Inflammatory macrophage treated with lipopolysaccharide for 4 hours (primary cell): ENCODE results near the gene SPOP.

Source experiments
- DNase-seq: peaks from one replicate; pipeline ENCODE4 v3.0.0-alpha.2; 2020

Gene SPOP

DNA sequence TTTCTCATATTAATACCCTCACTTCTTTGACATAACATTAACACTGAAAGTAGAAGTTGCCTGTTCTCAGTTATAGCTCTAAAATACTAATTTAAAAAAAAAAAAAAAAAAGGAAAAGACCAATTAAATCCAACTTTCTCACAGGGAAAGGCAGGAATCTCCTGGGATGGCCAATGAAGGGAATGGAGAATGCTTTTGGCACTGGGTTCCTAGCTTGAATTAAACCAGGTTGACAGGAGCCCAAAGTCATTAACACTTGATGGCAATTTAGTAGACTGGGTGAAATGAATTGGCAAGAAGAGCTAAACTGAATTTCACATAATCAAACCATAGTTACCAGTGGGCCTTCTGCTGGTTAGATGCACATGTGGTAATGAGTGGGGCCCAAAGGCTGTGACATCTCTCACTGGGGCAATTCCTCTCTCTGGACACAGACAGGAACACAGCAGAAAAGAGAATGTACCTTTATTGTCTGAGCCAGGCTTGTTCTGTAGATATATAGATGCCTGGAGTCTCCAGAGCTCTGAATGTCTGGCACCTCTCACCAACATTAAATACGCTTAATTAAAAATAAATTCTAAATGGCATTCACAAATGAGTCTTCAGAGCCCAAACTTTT is 64.6 kb downstream of the SPOP start:
- no peak for DNase-seq

DNA sequence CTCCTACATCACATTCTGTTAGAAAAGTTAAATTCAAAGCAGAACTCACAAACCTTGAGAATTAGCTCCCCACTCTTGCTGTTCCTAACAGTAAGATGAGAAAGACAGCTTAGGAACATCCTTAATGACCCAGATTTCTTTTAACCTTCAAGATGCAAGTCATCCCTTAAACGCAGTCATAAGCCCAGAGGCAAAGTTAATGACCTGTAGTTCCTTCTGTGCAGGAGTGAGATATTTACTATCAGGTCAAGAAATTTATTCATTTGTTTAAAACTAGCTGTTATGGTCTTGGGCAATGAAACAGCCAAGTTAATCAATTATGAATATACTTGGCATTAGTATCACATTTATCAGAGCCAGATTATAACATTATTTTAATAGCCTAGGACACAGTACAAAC is 65.2 kb downstream of the SPOP start:
- no peak for DNase-seq

DNA sequence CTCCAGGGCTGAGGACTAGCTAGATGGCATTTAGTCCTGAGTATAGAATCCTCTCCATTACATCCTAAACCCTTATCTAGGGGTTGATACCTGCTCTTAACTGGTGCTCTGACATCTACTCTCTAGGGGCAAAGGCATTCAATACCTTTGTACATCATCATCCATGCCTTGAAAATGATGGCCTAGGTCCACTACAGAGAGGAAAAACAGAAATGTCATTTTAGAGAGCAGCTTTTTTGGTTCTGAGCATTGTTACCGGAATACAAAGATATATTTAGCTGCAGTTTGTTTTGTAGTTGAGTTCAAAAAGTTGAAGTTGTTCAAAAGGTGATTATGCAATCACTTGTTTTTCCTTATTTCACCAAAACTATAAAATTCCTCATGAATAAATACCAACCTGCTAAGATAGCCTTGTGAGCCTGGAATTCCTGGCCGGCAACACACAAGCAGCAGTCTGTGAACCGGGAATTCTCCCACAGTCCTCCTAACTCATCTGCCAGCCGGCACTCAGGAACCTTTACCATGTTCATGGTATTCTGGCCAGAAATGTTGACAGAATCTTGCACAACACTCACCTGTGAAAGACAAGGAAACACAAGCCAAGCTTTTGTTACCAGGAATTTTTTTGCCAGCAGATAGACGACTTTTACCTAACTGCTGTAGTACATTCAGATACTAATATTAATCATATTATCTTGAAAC is 66.9 kb downstream of the SPOP start:
- DNase-seq: no peak

DNA sequence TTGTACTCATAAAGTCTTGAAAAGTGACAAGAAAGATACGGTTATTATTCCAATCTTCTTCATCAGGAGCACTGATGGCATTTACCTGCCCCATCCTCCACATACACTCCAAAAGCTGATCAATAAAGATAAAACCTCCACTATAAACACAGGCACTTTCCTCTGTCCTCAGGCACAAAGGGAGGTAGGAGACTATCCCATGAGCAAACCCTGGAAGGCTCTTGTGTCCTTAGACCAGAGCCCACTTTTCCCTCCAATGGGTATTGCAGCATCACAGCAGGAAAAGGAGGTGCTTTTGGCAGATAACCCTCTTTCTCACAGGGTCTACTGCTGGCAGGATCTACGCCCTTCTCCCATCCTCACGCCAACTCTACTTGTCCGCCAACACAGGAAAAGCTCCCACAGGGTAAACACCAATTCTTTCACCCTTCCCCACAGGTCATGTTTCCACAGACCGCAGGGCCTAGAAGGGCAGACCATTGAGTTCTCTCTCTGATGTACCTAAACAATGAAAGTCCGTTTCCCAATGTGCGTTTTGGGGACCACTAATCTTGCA is 73.5 kb downstream of the SPOP start:
- DNase-seq: no peak

DNA sequence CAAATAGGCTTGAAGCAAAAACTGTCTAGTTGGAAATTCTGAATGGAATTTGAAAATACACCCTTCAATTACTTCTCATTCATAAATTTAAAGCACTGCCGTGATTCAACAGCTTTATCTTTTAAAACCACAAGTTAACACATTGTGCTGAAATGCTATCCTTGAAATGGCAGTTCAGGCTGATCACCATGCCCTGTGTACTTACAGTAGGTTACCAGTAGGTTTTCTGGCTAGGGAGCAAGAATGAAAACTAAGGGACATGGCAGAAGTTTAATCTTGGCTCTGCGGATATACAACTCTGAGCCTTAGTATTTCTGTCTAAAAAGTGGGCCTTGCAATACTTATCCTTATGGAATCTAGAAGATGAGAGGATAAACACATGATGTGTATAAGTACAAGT is 74.2 kb downstream of the SPOP start:
- DNase-seq: no peak

DNA sequence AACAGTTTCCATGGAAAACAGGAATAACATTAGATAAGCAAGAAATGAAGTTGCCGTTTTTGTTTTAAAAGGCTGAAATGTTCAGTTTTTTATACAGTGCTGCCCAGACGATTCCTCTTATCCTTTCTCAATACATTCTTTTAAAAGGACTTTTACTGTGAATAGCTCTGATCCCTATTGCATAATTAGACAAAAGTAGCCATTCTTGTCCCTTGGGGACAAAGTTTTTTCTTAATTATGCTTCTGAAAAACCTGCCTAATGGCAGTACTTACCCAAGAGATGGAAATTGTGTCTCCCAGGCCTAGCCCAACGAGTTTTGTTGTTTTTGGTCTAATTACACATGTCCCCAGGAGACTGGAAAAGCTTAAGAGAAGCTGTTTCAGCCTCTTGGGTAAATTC is 74.7 kb downstream of the SPOP start:
- DNase-seq: no peak

DNA sequence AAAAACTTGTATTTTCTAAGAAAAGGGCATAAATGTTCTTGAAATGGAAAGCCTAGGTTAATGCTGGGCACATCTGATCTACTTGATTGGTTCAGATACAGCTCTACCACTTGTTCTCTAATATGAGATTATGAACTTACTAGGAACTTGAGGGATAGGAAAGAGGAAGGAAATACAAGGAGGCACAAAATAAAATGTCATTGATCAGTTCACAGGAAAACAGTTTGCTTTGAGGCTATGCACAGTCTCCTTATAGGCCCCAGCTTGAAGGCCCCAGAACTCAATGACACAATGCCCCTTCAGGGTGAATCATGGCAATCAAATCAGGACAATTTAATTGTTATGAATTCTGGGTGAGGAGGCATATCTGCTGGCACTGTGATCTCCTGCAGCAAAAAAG is 75.1 kb downstream of the SPOP start:
- DNase-seq: no peak

DNA sequence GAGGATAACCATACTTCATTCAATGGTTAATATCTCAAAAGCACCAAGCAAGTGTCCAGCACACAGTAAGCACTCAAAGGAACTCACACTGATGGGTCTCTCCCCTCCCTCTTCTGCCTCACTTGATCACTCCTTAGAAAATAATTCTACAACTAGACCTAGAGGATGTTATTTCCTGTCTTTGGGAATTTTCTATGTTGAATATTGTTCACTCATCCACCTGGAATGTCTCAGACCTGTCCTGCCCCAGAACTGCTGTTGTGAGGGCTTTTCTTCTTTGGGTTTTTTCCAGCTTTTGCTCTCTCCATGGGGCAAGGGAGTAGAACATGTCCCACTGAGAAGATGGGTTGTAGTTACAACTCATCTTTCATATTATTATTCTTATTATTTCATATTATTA is 76.9 kb downstream of the SPOP start:
- no peak for DNase-seq

DNA sequence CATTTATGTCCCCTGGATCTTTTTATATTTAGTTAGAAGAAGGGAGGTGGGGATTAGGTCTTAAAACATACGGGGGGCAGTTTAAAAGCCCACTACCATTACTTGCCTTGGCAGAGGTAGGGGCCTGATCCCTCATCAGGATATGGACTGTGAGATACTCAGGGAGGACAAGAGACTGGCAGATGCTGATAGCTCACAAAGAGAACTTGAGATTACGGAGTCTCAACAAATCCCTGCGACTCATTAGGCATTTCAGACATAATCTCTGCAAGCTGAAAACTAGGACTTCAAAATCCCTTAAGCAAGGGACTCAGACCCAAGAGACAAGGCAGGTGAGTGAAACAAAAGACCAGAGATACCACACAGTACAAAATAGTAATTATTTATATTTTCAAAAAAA is 79.0 kb downstream of the SPOP start:
- no peak for DNase-seq

DNA sequence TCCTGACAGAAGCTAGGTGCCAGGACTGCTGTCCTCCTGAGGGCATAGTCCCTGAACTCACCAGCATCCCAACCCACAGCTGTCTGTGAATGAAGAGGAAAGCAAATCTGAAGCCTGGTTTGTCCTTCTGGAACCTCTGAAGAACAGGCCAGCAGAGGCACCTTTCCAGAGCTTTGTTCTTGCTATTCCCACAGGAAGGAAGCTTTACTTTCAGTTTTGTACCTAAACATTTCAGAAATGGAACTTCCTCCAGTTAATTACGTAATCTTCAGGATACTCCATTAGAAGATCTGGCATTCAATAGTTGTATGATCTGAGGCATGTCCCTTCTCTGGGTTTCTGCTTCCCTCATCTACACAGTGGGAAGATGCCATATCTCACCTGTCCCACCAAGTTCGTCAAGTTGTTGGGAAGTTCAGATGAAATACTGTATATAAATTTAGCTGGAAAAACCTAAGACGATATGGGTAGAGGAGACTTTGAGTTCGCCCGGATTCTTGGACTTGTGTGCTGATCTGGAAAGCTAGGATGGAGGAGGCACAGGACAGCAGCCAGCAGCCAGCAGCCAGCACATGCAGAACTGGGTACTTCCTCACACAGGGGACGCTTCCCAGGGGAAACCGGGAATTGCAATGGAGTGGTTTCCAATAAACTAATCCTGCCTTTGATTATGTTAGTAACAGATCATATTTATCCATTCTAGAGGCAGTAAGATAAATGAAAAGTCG is 79.8 kb downstream of the SPOP start:
- DNase-seq: peak; percentile 30

DNA sequence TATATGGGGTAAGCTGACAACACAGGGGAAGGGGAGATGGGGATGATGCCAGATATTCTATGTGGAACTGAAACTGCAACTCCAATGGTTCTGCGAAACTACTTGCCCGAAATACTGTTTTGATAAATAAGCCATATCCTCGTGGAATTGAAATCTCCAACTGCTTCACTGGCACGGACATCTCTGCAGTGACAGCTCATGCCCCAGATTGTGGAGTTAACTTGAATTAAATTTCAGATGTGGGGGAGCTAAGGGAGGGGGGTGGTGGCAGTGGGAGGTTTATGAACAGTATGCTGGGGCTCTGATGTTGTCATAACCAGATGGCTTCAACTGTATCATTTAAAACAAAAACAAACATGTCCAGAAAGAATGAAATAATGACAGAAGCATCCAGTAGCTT is 80.5 kb downstream of the SPOP start:
- no peak for DNase-seq

DNA sequence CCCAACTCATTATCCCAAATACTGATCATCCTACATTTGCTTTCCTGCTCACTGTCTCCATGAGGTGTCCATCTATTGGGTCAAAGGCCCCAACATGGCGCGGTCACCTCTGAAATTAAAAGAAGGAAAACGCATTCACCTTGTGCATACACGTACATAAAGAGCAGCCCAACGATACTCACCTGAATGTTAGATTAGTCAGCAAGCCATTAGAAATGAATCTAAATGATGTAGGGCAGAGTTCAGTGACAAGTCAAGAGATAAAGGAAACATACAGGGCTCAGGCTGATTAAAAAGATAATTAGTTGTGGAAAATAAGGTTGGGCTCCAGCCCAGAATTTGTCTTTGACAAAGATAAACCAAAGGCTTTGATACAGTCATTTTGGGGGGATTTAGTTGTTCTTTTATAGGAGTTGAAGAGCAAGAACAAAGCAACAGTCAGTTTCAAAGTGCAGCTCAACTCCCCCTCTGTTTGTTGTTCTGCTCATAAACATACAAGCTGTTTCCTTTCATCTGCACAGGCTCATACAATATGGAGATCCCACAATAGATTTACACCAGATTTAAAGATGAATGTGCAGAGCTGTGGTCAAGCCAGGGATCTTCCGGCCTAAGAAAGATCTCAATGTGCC is 81.2 kb downstream of the SPOP start:
- DNase-seq: no peak

DNA sequence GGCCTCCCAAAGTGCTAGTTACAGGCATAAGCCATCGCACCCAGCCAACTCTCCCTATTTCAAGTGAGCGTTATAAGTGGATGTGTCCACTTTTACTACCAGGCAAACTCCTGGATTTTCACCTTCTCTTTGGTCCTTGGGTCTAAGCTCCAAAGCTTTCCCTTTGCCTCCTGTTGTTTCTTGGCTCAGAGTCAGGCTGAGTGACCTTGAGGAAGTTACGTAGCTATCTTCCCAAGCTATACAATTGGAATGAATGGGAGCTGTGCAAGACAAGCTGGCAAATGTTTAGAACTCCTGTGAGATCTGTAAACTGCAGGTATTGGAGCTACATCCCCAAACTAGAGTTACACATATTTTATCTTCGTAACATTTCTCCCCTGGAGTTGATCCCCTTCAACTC is 81.9 kb downstream of the SPOP start:
- no peak for DNase-seq

DNA sequence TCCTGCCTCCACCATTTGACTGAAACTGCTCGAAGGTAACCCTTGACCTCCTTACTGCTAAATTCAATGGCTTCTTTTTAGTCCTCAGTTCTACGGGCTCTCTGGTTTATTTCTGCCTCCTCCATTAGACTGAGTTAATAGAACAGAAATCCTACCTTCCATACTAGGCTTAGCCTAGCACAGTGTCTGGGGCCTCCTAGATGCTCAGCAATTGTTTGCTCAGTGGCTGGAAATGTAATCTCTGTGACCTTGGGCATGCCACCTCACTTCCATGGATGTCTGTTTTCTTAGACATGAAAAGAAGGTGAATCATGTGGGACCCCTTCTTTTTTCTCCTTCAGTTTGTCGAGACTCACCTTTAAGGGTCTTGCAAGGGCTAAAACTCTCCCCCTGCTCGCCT is 82.6 kb downstream of the SPOP start:
- no peak for DNase-seq

DNA sequence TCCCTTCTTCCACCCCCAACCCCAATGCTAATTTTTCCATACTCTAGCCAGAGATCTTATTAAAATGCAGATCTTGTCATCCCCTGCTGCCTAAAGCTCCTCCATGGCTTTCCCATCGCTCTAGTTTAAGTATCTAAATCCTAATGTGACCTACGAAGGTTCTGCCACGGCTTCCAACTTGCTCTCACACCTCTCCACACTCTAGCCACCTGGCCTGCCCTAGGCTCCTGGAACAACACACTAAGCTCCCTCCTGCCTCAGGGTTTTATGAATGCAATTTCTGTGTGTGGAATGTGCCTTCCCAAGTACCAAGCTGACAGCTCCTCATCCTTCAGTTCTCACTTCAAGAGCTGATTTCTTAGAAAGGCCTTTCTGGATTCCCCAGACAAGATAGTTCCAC is 85.6 kb downstream of the SPOP start:
- DNase-seq: no peak

DNA sequence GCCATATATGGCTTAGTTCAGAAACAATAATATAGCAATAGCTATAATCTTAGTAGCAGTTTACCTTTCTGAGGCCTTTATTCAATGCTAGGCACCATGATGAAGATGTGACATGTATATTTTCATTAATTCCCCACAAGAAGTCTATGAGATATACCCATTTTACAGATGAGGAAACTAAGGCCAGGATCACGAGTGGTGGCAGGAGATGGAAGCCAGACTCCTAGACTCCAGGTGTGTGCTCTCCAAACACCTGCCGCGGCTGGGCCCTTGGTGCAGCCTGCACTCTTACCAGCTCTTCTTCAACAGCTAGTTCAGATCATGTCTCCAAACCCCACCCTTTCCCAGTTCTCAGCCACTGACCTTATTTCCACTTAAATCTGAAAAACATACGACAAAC is 87.0 kb downstream of the SPOP start:
- DNase-seq: no peak

DNA sequence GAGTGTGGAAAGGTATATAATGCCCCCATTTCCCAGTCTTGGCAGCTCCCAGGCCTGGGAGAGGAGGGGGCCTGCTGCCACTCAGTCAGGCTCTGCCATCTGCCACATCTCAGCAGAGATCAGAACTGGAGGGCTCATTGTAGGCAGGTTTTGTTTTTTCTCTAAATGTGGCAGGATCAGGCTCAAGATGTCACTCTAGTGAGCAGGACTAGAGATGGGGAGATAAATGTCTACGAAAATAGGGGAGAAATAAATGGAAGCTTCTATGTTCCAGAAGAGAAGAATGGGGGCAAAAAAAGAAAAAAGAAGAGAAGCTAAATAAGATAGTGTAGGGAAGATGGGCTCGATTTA is 88.3 kb downstream of the SPOP start:
- DNase-seq: no peak

DNA sequence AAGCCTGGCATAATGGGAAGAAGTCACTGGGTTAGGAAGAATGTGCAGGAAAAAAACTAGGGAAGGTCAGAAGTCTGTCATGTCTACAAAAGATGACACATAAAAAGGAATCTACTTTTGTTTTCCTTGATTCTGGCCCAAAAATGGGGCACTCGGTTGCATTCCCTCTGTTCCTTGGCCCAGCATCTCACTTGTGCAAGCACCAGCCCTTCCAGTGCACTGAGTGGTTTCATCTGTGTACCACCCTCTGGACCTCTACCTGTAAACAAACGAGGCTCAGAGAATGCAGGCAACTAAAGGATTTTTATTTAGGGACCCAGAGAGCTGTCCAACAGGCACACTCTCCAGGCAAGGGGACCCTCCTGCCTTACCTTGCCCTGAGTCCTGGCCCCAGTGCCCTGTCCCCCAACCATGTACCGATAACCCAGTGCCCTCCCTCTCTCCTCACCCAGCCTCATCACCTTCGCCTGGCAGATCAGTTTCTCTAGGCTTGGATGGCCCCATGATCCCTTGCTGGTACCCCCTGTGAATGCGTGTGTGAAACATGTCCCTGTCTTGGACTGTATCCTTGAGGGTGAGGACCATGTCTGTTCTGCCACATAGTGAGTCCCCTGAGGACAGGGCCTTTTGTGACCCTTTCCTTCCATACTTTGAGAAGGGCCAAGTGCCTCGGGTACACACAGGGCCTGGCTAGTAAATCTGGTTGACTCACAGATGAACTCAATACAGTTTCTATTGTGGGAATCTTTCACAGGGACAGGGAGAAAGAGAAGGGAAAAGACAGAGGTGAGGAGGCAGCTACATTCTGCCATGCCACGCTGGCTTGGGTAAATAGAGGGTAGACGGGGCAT is 88.9 kb downstream of the SPOP start:
- DNase-seq: no peak

DNA sequence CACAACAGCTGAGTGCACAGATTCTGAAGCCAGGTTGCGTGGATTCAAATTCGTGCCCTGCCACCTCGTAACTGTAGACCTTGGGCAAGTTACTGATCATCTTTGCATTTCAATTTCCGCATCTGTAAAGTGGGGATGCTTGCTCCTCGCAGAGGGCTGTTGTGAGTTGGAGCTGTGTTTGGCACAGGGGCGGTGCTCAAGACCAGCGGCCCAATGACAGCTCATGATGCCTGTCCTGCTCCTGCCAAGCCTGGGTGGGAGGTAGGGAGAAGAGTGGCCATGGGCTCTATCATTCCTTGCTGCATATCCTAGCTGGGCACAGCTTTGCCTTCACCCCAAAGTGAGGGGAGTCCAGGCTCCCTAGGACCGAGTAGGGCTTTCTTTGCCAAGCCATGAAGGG is 89.6 kb downstream of the SPOP start:
- DNase-seq: no peak

DNA sequence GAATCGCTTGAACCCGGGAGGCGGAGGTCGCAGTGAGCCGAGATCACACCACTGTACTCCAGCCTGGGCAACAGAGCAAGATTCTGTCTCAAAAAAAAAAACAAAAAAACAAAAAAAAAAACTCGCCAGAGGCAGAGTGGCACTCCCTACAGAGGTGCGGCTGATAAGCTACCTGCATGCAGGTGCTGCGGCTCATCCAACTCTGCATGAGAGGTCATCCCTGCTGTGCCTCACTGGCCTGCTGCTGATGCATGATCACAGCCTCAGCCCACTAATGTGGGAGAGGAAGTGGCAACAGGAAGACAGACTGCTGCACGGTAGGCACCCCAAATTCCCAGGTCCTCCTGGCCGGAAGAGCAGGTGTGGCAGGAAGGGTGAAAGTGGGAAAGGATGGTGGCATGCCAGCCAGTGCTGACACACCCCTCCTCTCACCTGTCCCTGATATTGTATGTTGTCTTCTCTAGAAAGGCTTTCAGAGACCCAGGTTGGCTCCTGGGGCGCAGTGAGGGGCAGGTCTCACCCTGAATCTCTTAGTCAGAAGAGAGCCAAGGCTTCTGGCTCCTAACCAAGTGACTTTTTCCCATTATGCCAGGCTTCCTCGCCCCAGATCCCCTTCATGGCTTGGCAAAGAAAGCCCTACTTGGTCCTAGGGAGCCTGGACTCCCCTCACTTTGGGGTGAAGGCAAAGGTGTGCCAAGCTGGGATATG is 90.4 kb downstream of the SPOP start:
- no peak for DNase-seq

DNA sequence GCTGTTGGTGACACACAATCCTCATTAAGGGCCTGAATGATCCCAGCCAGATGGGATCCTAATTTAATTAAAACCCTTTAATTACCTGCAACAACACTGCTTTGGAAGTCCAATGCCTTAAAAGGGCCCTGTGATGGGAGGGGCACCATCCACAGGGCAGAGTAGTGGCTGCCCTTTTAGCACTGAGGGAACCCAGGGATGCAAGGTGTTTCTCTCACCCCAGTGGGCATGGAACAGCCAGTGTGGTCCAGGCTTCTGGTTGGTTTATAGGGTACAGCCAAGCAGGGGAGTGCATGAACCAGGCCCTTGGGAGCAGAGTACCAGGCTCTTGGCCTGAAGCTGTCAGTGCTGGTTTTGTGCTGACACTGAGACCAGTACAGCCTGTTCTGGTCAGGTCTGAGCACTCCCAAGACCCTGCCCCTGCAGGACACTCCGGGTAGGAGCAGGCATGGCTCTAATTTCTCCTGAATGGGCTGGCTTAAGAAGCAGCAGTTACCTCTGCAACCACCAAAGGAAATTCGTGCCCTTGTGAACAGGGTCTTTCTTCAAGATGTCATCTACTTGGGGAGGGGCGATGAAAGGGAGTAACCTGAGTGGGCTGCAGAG is 92.4 kb downstream of the SPOP start:
- DNase-seq: no peak

DNA sequence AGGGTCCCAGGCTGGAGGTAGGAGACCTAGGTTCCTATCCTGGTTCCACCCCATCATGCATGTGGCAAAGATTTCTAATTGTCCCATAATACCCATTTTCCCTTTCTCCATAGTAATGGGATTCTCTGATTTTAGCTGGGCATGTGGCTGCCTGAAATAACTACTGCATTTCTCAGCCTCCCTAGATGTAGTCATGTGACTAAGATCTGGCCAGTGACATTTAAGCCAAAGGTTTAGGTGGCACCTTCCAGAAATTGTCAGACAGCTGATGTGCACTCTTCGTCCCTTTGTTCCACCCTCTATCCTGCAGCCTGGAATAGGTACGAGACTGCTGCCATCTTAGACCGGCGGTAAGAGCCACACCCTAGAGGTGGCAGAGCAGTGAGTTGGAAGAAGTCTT is 94.0 kb downstream of the SPOP start:
- no peak for DNase-seq
